Neural progenitor cell (in vitro differentiated cells): ENCODE results near the gene TEX13D.

Source experiments
- EZH2phosphoT487 ChIP-seq: fragments of 200-600 bp; sonication (generic); IDR thresholded peaks from 2 replicates; pipeline ENCODE4 v1.6.1; 2017; ENCODE audit warnings: antibody characterized with exemption
- TF ChIP-seq, protein P1 (sequence below): fragments of 200-600 bp; sonication (generic); IDR thresholded peaks from 2 replicates; pipeline ENCODE4 v1.5.1; 2017; ENCODE audit warnings: antibody characterized with exemption, mild to moderate bottlenecking

DNA sequence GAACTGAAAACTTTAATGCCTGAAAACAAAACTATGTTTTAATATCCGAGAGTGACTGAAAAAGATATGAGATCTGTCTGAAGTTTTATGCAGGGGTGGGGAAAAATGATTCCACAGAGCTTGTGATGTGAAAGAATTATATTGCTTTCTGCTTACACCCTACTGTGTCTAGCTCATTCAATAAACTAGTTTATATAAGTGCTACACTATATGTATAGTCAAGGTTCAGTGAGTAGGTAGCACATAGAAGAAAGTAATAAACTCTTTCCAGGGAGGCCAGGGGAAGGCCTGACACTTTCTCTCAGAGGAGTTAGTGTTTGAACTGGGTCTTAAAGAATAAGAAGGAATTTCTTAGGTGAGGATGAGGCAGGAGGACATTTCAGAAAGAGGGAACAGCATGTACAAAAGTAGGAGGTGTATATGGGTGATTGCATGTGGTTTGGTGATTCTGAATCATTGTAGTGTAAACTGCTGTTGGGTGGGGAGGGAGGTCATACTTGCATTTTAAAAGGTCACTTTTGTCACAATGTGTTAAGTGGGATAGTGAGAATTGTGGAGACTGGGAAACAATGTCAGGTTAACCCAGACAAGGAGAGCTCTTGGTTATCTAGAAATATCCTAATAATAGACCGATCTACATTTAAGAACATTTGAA lies 25.1 kb upstream of the TEX13D start:
- TF ChIP-seq, protein P1, sequence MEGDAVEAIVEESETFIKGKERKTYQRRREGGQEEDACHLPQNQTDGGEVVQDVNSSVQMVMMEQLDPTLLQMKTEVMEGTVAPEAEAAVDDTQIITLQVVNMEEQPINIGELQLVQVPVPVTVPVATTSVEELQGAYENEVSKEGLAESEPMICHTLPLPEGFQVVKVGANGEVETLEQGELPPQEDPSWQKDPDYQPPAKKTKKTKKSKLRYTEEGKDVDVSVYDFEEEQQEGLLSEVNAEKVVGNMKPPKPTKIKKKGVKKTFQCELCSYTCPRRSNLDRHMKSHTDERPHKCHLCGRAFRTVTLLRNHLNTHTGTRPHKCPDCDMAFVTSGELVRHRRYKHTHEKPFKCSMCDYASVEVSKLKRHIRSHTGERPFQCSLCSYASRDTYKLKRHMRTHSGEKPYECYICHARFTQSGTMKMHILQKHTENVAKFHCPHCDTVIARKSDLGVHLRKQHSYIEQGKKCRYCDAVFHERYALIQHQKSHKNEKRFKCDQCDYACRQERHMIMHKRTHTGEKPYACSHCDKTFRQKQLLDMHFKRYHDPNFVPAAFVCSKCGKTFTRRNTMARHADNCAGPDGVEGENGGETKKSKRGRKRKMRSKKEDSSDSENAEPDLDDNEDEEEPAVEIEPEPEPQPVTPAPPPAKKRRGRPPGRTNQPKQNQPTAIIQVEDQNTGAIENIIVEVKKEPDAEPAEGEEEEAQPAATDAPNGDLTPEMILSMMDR, result no peak
- no peak for TF ChIP-seq EZH2phosphoT487
